ENCODE results near the gene FN1.

The FN1 gene

GRCh38 chr2:215431778-215432758 lies 3.8 kb downstream of the FN1 start:
- ChIA-PET CTCF (interaction anchor here (0.6 kb wide), 1 partner anchor 261 kb away, joined by 3 read pairs; no protein-coding TSS in a partner anchor), POLR2A (interaction anchor here (1.2 kb wide), 1 partner anchor 188 kb away, joined by 4 read pairs; no protein-coding TSS in a partner anchor)
- Histone ChIP-seq H3K4me3 (ENCODE audit: low read depth, low read length) (no peak overlapping the region), H3K36me3 (ENCODE audit: control insufficient read depth in 2 of 2, insufficient read depth in 1 of 2, low read length in 2 of 2) (peaks cover 13 to 54% of the 10 kb centered on the region in 2 experiments), H3K9me3 (ENCODE audit: control insufficient read depth, insufficient read depth, low read depth, low read length) (no peaks in the 10 kb centered on the region), H3K27ac (ENCODE audit: extremely low read depth, low read depth, low read length) (no peak overlapping the region), H3K4me1 (ENCODE audit: control insufficient read depth, insufficient read depth, low read length) (0 out of 2 replicates have a peak, but pooled peaks cover 3% of the 10 kb centered on the region)
- TF ChIP-seq BCL6B (tag by site-specific recombination; IDR thresholded peaks at IDR 0.05) (no peak), OSR2 (tag by site-specific recombination; IDR thresholded peaks at IDR 0.05) (no peak), ZNF621 (tag by site-specific recombination; IDR thresholded peaks at IDR 0.05) (no peak), ZNF792 (tag by site-specific recombination; IDR thresholded peaks at IDR 0.05) (no peak), GFI1B (tag by site-specific recombination; IDR thresholded peaks at IDR 0.05) (no peak), ZNF544 (tag by site-specific recombination; IDR thresholded peaks at IDR 0.05) (no peak), ZNF341 (tag by site-specific recombination; IDR thresholded peaks at IDR 0.05; ENCODE audit: low read depth) (no peak), ELK4 (IDR thresholded peaks at IDR 0.05; ENCODE audit: borderline replicate concordance, low read depth, low read length) (no peak), ZNF26 (tag by site-specific recombination; IDR thresholded peaks at IDR 0.05) (no peak), ZNF138 (tag by site-specific recombination; IDR thresholded peaks at IDR 0.05; ENCODE audit: borderline replicate concordance) (no peak), ZNF433 (tag by site-specific recombination; IDR thresholded peaks at IDR 0.05; ENCODE audit: low read depth) (no peak), ZNF19 (tag by site-specific recombination; IDR thresholded peaks at IDR 0.05; ENCODE audit: low read depth) (no peak), ZBTB48 (tag by site-specific recombination; IDR thresholded peaks at IDR 0.05) (no peak), ZNF324 (tag by site-specific recombination; IDR thresholded peaks at IDR 0.05) (no peak), ZNF140 (tag by site-specific recombination; IDR thresholded peaks at IDR 0.05) (no peak), ZNF280D (tag by site-specific recombination; IDR thresholded peaks at IDR 0.05) (no peak), ZNF132 (tag by site-specific recombination; IDR thresholded peaks at IDR 0.05; ENCODE audit: borderline replicate concordance) (no peak), ZSCAN23 (tag by site-specific recombination; IDR thresholded peaks at IDR 0.05) (no peak), ZNF362 (tag by site-specific recombination; IDR thresholded peaks at IDR 0.05) (no peak)
